Bone marrow (tissue), 2 donors: ENCODE results near the gene HSD11B1L.
"Not testable (repeated sequence)": the region's sequence is repeated elsewhere in the genome, so short reads cannot be mapped to it uniquely, and the experiment has no call there.

Source experiments
- DNase-seq, 2 donors: peaks; one replicate each; lab custom pipeline; 2025; lab: John Stamatoyannopoulos, UW

The HSD11B1L gene

DNA sequence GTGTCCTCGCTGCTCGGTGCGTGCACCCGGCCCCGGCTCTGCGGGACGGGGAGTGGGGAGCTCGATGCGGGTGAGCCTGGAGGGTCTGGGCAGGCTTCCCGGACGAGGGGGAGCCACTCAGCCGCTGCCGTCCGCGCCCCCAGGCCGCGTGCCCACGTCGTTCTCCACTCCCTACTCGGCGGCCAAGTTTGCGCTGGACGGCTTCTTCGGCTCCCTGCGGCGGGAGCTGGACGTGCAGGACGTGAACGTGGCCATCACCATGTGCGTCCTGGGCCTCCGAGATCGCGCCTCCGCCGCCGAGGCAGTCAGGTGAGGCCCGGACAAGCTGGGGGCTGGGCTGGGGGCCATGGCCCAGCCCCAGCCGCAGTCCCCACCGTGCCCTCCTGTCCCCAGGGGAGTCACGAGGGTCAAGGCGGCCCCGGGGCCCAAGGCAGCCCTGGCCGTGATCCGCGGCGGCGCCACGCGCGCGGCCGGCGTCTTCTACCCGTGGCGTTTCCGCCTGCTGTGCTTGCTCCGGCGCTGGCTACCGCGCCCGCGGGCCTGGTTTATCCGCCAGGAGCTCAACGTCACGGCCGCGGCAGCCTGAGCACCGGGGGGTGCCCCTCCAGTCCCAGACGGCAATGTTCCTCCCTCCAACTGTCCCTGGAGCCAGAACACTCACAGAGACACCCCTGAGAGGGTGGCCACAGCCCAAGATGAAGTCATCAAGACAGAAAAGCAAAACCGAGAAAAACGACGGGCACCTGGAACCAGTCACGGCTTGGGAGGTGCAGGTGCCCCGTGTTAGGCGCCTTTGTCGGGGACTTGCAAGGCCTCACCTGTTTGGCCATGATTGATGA, 6.8 kb downstream of the HSD11B1L start:
- DNase-seq, result no peak

DNA sequence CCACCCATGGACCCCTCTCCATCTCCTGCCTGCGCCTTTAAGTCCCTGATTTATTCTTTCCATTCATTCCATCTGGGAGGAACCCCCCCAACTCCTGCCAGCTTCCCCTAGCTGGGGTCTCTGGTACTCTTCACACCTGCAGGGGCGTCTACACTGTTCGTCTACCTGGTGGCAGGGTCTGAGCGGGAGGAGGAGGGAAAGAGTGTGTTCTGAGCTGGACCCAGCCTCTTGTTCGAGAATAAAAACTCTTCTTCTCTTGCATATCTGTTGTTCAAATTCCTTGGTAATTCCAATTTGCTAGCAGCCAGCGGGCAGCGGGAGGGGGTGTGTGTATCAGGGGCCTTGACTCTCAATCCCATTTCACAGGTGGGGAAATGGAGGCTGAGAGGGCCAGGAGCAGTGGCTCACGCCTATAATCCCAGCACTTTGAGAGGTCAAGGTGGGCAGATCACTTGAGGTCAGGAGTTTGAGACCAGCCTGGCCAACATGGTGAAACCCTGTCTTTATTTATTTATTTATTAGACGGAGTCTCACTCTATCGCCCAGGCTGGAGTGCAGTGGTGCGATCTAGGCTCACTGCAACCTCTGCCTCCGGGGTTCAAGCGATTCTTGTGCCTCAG, 7.5 kb downstream of the HSD11B1L start:
- DNase-seq, result not testable (repeated sequence)

DNA sequence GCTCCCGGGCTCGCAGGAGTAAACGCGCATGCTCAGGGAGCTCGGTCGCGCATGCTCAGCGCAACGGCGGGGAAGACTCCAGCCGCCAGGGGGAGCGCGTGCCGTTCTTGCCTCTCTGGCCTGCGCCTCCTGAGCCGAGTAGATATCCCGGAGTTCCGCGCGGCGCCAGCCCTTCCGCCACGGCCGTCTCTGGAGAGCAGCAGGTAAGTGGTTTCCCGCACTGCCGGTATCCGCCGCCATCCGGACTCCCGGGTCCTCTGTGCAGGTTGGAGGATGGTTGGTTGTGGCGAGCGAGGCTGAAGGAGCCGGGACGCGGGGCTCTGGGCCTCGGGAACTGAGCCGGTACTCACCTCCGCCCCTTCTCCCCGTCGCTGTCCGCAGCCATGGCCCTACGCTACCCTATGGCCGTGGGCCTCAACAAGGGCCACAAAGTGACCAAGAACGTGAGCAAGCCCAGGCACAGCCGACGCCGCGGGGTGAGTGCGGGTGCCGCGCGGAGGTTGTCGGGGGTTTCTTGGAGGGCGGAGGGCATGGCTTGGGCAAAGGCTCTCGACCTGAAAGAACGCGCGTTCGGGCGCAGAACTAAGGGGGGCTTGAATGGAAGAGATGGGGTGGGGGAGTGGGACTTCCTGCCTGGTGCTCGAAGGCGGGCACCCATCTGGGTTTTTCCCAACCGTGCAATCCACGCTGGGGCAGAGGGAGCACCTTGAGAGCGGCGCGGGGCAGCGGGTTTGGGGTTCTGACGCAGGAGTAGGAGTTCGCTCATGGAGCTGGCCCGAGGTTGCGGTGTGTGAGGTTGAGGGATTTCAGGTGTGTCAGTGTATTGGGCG, 9.5 kb downstream of the HSD11B1L start, which contains the start of gene RPL36:
Gene RPL36 (plus strand): TSS at position 171 of the 830 bp plus-strand sequence. CDS start 213 bp downstream, at position 384.
- DNase-seq, result peak; percentile 91 to 94

DNA sequence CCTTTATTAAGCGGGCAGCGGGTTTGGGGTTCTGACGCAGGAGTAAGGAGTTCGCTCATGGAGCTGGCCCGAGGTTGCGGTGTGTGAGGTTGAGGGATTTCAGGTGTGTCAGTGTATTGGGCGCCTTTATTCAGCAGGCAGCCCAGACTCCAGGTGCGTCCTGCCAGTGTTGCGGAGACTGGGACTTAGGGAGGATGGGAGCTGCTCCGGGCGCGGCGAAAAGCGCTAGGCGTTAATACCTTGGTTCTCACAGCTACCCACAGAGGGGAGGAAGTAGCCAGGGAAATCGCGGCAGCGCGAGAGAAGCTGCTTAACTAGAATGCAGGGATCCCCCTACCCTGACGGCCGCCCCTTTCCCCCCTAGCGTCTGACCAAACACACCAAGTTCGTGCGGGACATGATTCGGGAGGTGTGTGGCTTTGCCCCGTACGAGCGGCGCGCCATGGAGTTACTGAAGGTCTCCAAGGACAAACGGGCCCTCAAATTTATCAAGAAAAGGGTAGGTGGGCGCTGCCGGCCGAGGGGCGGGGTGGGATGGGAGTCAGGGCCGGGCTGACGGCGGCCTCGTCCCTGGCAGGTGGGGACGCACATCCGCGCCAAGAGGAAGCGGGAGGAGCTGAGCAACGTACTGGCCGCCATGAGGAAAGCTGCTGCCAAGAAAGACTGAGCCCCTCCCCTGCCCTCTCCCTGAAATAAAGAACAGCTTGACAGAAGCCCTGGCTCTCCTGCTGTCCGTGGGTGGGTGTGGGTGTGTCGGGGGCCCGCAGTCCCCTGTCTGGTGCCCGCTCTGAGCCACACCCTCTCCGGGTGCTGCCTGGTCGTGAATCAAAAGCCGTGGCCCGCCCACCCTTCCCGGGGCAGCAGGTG, 10.4 kb downstream of the HSD11B1L start:
- DNase-seq, result peak in 1 of 2 donors; percentile 7

DNA sequence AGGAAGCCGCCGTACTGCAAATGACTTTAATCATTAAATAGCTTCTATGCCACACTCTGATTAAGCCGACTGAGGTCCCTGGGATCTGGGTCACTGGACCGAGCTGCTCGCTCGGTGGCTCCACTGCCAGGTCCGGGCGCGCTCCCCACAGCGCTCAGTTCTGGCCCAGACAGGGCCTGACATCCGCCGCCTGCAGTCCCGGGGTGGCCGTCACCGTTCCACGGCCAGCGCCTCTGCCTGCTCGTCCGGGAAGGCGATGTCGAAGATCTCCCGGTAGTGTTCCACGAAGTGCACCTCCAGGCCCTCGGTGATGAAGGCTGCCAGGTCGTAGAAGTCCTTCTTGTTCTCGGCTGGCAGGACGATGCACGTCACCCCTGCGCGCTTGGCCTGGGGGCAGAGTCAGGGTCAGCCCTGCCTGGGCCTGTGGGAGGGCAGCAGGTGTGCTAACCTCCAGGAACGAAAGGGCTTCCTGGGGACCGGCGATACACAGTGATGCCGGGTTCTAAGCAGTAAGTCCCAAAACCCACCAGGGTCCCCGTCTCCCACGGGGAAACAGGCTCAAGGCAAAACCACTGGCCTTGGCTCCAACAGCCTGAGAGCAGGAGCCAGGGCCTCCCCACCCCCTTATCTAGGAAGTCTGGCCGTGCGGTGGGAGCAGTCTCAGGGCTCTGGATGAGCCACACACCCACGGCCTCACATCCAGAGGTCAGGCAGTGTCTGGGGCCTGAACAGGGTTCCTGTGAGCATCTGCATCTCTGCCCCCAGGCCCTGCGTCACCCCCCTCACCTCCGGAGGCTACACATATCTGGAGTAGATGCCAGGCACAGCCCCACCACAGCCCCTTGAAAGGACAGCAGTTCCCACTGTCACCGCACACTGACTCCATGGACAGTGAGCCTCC, 11.2 kb downstream of the HSD11B1L start:
- no peak for DNase-seq

DNA sequence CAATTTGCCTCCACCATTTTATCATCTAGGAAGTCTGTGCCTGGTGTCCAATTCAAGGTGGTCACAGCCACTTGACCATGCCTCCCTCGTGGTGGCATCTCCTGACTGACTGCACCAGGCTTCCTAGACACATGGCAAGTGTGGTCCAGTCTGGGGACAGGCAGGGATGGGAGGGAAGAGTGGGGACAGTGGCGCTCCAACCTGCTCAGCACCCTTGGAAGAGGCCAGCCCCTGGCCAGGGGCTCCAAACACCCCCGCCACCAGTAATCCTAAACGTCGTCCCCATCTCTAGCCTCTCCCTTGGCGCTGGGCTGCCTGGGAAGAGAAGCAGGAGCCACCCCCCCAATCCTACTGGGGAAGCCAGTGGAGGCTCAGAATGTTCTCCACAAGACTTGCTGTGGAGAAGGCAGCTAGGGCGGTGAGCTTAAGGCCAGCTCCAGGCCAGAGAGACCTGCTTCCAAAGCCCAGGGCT, 11.9 kb downstream of the HSD11B1L start:
- DNase-seq, result no peak

DNA sequence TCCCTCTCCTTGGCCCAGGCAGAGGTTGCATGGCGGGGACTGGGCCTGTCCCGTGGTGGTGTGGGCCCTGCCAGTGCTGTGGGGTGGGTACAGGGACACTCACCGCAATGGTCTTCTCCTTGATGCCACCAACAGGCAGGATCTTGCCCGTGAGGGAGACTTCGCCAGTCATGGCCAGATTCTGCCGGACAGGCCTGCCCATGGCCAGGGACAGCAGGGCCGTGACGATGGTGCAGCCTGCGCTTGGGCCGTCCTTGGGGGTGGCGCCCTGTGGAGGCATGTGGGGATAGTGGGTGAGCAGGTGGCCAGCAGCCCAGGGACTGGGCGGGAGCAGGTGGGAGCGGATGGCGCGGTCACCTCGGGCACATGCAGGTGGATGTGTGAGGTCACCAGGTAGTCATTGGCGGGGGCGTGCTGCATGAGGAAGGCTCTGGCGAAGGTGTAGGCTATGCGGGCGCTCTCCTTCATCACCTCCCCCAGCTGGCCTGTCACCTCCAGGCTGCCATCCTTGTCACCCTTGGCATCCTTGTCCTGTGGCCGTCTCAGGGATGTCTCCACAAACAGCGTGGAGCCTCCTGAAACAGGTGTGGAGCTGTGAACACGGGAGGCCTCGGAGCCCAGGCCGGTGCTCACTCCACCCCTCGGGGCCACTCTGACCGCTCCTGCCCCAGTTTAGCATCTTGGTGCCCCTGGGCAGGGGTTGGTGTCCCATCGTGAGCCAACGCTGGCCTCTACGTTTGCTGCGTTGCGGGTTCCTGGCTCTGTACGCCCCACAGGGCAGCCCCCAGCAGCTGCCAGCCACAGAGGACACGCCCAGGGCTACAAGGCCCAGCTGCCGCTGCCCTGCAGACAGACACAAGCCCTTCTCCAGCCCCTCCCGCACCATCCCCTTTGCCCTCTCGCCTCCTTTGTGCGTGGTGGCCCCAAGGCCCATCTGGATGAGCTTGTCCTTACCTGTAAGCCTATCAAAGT, 12.7 kb downstream of the HSD11B1L start:
- no peak for DNase-seq

DNA sequence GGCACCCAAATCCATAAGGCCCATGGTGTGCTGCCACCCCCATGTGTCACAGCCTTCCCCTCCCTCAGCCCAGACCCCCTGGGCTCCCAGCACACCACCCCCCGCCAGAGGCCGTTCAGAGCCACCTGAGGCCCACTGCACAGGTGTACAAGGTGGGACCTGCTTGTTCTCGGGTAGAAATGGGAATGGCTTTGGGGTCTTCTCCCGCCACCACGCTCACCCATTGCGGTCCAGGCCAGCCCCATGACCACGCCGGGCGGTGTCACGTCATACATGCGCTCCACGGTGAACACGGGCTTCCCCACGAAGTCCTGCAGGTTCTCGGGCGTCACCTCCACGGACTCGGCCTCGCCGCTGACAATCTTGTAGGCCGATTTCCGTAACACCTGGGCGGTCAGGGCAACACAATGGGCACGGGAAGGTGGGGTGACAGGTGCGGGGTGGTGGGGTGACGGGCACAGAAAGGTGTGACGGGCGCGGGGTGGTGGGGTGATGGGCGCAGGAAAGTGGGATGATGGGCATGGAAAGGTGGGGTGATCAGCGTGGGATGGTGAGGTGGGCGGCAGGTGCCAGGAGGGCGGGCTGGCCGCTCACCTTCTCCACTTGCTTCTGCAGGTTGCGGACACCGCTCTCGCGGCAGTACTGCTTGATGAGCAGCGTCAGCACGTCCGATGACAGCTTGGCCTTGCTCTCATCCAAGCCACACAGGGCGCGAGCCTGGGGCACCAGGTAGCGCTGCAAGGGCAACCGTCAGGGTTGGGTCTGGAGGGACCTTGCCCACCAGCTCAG, 13.5 kb downstream of the HSD11B1L start:
- no peak for DNase-seq

DNA sequence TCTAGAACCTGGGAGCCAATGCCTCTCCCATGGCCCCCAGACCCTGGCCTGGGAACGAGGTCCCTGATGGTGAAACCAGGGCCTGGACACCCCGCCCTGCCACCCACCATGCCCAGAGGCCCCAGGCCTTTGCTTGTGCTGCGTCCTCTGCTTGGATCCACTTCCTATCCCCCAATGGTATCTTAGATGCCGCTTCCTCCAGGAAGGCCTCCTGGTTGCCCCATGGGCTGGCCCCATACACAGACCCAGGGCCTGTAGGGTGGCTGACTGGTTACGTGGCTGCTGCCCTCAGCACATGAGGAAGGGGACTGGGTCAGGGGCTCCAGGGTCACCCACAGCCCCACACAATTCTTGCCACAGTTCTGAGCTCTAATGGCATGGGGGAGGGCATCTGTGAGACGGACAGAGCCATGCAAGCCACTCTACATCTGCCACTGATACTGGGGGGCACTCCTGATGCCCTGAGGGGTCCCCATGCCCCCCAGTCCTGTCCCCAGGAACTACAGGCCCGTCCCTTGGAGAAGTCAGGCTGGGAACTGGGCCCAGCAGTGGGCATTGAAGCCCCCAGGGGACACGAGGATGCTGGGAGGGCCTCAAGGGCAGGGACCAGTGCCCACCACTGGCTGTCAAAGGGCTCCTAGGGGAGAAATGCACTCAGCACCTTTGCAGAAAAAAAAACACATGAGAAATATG, 14.3 kb downstream of the HSD11B1L start:
- no peak for DNase-seq

DNA sequence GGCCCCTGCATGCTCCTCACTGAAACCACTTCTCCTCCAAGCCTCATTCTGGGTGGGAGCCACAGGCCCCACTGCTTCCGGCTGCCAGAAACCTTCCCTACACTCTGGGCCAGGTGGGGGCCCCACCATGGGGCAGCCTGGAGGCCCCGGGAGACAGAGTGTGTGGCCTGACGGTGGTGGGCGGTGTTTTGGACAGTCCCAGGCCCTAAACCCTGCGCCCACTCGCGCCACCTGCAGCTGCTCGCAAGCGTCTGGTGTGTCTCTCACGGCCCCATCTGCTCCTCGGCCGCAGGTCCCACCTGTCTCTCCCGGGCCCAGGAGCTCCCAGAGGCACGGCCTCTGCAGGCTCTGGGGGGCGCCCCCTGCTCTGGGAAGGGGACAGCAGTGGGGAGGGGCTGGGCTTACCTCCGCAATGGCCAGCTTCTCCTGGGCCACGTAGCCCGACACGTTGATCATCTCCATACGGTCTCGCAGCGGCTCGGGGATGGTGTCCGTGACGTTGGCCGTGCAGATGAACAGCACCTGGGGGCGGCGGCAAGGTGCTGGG, 14.9 kb downstream of the HSD11B1L start:
- no peak for DNase-seq

DNA sequence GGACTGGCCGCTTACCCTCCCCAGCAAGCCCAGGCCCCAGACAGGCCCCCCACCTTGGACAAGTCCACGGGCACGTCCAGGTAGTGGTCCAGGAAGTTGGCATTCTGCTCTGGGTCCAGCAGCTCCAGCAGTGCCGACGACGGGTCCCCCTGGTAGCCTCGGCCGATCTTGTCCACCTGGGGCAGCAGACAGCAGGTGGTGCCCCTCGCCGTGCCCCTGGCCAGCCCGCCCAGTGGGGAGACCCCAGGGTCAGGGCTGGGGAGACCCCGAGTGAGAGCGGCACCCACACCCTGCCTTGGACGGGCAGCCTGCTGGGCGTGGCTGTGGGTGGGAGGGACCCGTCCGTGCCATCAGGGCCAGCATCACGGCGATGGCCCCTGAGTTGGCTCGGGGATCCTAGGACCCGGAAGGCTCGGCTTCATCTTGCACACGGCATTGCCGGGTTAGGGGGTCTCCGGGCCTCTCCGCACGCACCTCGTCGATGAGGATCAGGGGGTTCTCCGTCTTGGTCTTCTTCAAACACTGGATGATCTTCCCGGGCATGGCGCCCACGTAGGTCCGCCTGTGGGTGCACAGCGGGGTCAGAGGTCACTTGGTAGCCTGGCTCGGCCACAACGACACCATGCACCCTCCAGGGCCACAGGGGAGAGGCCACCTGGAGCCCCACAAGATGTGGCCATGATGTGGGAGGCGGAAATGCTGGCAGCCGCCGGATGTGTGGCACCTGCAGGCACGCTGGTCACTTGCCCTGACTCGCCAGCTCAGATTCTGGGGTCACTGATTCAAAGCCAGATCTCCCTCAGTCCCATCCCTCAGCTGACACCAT, 15.6 kb downstream of the HSD11B1L start:
- no peak for DNase-seq

DNA sequence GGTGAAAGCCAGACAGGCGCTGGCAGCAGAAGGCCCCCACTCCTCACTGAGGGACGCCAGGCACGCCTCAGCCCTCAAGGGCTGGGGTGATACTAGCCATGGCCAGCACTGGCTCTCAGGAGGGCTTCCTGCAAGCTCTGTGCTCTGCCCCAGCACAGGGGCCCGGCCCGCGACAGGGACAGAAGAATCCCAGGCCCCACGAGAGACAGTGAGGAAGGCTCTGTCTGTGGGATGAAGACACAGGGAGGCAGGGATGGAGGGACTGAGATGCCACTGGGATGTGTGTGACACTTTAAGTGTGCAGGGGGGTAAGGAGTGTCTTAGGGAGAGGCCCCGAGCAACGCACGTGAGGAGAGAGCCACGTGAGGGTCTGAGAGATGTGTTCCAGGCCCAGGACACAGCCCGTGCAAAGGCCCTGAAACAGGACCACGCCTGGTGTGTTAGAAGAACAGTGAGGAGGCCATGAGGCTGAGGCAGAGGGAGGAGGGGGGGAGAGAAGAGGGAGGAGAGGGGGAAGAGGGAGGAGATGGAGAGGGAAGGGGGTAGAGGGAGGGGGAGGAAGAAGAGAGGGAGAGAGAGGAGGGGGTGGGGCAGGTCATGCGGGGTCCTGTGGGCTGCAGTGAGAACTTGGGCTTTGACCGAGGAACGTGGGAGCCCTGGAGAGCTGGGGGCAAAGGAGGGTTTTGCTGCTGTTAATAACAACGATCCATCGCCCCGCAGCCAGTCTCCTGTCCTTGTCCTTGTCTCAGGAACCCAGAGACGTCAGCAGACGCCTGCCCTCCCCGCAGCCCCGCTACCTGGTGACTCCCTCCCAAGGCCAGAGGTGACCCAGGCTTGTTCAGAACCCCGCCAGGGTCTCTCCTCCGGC, 16.4 kb downstream of the HSD11B1L start:
- DNase-seq, result no peak

DNA sequence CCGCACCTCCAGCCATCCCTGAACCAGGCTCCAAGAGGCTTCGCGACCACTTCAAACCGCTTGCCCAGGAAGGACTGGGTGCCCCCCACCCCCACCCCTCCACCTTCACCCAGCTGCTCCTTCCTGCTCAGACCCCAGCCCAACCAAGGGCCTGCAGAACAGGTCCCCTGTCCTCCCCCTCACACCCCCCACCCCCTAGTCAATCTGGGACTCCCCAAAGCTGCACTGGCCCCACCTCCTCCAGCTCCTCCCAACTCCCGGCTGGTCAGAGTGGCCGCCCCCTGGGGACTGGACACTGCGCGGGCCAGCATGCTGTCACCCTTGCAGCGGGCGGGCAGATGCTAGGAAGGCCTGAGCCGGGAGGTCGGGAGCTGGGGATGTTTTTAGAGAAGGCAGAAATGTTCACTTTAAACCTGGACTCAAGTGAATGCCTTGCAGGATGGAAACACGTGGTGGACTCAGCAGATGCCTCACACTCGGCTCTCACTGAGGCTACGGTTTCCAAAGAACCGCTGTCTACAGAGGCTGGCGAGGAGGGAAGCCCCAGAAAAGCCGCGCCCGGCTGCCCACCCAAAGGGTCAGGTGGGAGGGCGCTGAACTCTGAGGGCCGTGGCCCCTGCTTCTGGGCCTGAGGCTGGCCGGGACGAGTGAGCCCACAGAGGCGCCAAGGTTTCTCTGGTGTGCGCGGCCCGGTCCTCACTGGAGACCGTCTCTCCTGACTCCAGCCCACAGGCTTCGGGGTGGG, 17.2 kb downstream of the HSD11B1L start:
- no peak for DNase-seq

DNA sequence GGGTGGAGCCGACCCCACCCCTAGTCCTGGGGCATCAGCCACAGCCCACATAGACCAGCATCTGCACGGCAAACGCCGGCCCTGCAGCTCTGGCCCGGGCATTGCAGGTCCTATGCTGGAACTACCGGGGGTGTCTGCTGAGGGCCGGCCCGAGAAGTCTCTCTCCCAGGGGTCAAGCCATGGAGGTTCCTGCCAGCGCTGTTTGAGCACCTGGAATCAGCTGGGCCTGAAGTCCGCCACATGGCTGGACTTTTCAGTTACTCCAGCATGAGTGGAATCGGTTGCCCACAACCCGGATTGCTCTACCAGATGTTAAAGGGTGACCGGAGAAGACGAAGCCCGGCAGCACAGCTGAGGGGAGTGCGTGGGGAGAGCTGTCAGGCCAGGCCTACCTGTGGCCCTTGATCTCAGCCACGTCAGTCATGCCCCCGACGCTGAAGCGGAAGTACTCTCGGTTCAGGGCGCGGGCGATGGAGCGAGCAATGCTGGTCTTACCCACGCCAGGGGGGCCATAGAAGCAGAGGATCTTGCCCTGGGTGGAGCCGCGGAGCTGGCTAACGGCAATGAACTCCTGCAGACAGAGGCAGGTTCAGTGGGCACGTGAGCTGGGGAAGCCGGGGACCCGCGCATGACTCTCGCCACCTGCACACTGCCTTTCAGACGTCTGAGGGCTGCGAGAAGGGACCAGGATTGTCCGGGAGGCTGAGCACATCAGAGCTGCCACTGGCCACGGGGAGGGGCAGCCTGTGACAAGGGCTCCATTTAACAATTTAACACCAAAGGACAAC, 18.0 kb downstream of the HSD11B1L start:
- DNase-seq, result no peak
